C4-2B (cell line): ENCODE data around the gene CMIP.

Experiments
- H3K27ac ChIP-seq: fragments of 450-650 bp; 2 replicates; pipeline ENCODE4 v1.5.1; 2017
- ZFX ChIP-seq: fragments of 450-650 bp; IDR thresholded peaks from 2 replicates; pipeline ENCODE4 v1.6.1; 2017
- TF ChIP-seq, protein P1 (sequence below): fragments of 450-650 bp; conservative IDR thresholded peaks from 2 replicates; pipeline ENCODE4 v1.5.1; 2017; ENCODE audit warnings: mild to moderate bottlenecking

Gene CMIP

DNA sequence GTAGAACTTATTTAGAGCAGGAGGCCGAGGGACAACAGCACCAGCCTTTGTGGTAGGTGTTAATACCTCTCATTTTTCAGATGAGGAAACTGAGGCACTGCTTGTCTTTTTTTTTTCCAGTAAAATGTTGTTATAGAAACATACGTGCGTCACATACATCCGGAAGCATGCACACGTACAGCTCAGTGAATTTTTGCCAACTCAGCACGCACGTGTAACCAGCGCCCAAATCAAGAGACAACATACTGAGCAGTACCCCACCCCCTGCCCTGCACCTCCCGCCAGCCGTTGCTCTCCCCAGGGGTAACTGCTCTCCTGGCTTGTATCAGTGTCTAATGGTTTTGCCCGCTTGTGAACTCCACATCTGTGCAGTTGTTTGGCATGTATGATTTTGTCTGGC is 92.0 kb downstream of the CMIP start:
- H3K27ac ChIP-seq: no peak overlapping the region
- no peak for TF ChIP-seq ZFX
- TF ChIP-seq, protein P1, sequence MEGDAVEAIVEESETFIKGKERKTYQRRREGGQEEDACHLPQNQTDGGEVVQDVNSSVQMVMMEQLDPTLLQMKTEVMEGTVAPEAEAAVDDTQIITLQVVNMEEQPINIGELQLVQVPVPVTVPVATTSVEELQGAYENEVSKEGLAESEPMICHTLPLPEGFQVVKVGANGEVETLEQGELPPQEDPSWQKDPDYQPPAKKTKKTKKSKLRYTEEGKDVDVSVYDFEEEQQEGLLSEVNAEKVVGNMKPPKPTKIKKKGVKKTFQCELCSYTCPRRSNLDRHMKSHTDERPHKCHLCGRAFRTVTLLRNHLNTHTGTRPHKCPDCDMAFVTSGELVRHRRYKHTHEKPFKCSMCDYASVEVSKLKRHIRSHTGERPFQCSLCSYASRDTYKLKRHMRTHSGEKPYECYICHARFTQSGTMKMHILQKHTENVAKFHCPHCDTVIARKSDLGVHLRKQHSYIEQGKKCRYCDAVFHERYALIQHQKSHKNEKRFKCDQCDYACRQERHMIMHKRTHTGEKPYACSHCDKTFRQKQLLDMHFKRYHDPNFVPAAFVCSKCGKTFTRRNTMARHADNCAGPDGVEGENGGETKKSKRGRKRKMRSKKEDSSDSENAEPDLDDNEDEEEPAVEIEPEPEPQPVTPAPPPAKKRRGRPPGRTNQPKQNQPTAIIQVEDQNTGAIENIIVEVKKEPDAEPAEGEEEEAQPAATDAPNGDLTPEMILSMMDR: no peak

DNA sequence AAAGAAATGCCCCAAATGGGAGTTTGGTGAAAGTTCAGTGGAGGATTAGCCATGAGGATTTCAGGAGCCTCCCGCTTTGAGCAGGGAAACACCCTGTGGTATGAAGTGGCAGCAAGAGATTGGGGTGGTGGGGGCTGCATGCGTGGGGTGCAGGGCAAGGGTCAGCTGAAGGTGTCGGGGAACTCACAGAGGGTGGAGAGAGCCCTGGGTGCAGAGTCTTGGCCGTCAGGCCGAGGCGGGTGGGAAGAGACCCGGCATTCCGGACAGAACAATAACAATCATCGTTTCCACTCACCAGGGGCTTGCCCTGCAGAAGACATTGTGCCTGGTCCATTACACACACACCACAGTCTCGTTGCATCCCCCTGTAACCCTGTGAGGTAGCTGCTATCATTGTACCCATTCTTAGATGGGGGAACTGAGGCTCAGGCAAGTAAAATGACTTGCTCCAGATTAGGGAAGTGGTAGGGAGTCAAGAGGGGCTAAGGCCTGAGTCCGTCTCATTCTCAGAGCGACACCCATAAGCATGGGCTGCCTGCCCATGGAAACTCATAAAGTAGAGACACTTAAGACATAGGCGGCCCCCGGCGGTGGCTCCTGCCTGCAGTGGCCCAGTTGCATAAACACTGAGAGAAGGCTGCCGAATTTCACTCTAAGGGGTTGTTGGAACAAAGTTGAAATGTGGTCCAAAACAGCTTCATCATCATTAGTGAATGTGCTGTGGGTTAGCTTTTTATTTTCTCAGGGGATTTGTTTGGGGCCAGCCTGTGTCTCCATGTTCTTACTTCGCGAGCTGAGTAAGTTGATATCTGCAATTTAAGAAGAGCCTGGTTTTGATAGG is 93.3 kb downstream of the CMIP start:
- TF ChIP-seq, protein P1: no peak
- no peak for TF ChIP-seq ZFX
- H3K27ac ChIP-seq: no peak overlapping the region

DNA sequence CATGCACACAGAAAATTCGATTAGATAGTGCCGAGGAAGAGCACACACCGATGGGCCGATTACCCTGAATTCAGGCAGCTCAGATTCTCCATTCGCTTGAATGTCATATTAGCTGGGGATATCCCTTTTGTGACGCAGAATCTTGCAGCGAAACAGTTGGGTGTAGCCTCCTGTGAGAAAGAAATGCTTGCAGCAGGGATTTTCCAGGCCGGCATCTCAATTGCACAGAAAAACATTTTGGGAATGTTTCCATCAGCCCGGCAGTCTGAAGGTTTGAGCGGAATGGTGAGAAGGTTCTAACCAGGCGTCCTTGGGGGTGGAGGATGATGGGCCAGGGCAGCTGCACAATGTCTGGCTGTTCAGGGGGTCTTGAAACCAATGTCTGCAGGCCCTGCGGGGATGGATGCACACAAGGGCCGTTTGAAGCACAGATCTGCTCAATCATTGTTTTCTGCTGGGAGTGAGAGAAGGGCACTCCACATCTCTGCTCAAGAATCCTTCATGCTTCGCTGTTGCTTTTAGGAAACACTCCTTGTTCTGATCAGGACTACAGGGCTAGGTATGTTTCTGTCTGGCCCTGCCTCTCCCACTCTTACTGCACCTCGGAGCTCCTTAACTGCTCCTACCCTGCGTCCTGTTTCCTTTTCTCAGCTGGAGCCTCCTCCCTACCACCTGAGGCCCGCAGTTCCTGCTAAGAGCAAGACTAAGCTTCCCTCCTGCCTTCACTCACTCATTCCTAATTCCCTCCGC is 94.6 kb downstream of the CMIP start:
- H3K27ac ChIP-seq: no peak overlapping the region
- TF ChIP-seq ZFX: no peak
- TF ChIP-seq, protein P1: no peak

DNA sequence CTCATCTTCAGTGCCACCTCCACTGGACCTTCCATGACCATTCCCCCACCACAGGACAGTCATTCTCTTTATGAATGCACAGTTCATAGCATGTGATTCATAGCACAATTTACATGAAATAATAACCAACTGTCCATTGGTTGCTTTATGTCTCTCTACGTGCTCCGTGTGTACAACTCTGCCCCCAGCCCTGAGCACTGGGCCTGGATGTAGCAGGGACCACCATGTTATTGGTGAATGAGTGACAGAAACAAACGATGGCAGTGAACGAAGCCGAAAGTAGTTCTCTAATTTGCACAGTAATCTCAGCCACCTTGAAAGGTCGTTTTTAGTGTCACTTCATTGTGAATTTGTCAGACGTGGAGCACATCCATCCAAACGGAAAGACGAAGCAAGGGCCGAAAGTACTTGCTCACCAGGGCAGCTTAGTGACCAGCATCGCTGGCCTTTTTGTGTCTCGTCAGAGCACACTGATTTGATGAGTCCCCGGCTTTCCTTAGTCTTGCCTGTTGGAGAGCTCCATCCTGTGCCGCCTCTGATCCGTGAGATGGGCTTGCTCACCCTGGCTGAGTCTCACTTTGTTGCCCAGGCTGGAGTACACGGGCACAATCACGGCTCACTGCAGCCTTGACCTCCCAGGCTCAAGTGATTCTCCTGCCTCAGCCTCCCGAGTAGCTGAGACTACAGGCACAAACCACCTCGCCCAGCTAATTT is 95.3 kb downstream of the CMIP start:
- no peak for TF ChIP-seq ZFX
- TF ChIP-seq, protein P1: no peak
- H3K27ac ChIP-seq: no peak overlapping the region

DNA sequence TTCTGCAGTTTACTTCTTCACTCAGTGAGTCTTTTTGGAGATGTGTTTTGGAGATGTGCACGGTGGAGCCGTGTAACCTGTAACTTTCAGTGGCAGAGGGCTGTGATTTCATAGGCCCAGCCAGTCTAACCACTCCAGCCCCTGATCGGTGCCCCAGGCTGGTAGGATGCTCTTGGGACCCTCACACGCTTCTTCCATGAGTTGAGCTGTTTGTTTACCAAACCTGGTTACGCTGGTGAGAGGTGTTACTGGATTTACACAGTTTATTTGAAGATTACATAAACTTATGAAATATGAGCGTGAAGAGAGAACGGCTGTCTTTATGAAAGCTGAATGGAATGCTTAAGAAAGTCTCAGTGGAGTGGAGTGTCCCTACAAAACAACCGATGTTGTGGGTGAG is 96.7 kb downstream of the CMIP start:
- no peak overlapping the region for H3K27ac ChIP-seq
- no peak for TF ChIP-seq ZFX

DNA sequence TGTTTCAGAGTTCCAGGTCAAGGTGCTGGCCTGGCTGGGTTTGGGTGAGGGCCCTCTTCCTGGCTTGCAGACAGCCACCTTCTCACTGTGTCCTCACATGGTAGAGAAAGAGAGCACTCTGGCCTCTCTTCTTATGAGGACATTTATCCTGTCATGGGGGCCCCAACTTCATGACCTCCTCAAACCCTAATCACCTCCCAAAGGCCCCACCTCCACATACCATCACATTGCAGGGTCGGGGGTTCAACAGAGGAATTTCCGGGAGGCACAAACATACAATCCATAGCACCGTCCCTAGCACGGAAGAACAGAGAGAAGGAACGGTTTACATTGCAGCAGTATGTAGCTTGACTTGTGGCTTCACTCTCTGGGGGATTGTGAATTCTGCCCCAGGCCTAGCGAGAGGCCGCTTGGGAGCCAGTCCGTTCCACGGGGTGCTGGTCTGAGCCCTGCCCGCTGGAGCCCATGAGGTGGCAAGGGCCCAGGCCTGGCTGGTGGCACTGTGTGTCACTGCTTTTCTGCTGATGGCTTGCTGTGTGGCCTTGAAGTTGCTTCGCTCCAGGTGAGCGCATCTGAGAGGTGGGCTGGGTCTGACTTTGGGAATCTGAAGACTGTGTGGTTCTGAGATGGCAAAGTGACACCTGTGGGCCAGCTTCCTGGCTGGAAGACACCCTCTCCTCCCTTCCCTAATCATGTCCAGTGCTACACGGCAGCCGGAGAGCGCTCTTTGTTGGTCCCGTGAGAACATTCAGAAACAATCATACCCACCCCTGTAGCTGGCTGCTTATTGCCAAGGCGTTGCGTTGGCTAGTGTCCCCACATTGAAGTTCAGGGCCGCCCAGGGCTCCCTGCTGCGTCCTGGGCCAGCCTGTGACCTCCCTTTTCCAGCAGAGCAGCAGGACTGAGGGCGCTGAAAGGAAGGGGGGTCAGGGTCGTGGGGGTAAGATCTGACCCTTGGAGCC is 98.3 kb downstream of the CMIP start:
- no peak for TF ChIP-seq ZFX
- TF ChIP-seq, protein P1: no peak
- no peak overlapping the region for H3K27ac ChIP-seq

DNA sequence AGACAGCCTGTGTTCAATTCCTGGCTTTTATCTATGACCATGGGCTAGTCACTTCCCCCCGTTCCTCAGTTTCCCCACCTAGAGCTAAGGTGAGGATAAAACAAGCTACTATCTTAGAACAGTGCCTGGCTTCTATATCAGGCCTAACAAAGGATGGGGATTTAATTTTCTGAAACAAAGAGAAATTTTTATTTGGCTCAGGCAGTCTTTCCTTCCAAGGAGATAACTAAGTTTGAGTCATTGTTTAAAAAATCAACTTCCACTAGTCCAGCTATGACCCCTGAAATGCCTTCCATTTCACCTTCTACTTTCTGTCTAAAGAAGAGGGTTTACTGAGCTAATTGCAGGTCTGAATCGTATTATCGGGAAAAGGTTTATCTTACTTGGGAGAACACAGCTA is 99.0 kb downstream of the CMIP start:
- no peak for TF ChIP-seq ZFX
- TF ChIP-seq, protein P1: no peak
- no peak overlapping the region for H3K27ac ChIP-seq
